Endothelial cell of umbilical vein (primary cell): ENCODE data around the gene HIRA.

ENCODE experiments used
- CTCF ChIP-seq, 2 donors: IDR thresholded peaks; 1 replicate in 1 of 2; 2 replicates in 1 of 2; pipeline ENCODE4 v1.5.1; 2011; ENCODE audit warnings: low read length in 2 of 2, mild to moderate bottlenecking in 2 of 2, moderate library complexity in 2 of 2, control low read depth in 1 of 2, inconsistent platforms in 1 of 2, low read depth in 1 of 2; ENCODE audit not compliant: insufficient read depth in 1 of 2; ENCODE audit errors: extremely low read depth in 1 of 2
- POLR2A ChIP-seq: IDR thresholded peaks from 2 replicates; pipeline ENCODE4 v1.6.1; 2012; ENCODE audit warnings: low read depth, mild to moderate bottlenecking, control low read depth, low read length

- no peak for TF ChIP-seq CTCF (IDR thresholded peaks at IDR 0.05; ENCODE audit: extremely low read depth in 1 of 2, insufficient read depth in 1 of 2, low read depth in 1 of 2, low read length in 2 of 2)
- no peak for TF ChIP-seq POLR2A
These were observed 34.4 kb downstream of the HIRA start for GRCh38 chr22:19396934-19397733.
